Natural killer cell (primary cell): Measurements from ENCODE around the gene MAPK4. TPM values are rescaled to one million over a fixed set of nuclear protein-coding genes. Genes with fewer than 3 reads are reported as not detected.

Experiments used
- ATAC-seq, 3 donors: fragments of 150-1000 bp in 2 of 3; fragments of 200-7000 bp in 1 of 3; cut with Tn5 transposase; 1 replicate in 1 of 3; 2 replicates in 2 of 3; pipeline ENCODE4 v1.10.0; 2021; ENCODE audit warnings: mild to moderate bottlenecking in 2 of 3, moderate library complexity in 2 of 3
- DNase-seq, 2 donors: peaks; one replicate each; pipeline versions ENCODE4 v3.0.0 to v3.0.0-alpha.2; 2013 to 2021; ENCODE audit warnings: mixed read lengths in 1 of 2
- H3K27ac ChIP-seq: one replicate; pipeline ENCODE4 v1.5.1; 2013; ENCODE audit warnings: mild to moderate bottlenecking, low read length
- H3K27me3 ChIP-seq: one replicate; pipeline ENCODE4 v1.6.1; 2013; ENCODE audit warnings: low read length; ENCODE audit not compliant: control insufficient read depth, insufficient read depth
- H3K36me3 ChIP-seq: one replicate; pipeline ENCODE4 v1.6.1; 2013; ENCODE audit warnings: low read length; ENCODE audit not compliant: control insufficient read depth, insufficient read depth
- H3K4me1 ChIP-seq: one replicate; pipeline ENCODE4 v1.6.1; 2013; ENCODE audit warnings: low read length; ENCODE audit not compliant: control insufficient read depth, insufficient read depth
- H3K4me3 ChIP-seq: one replicate; pipeline ENCODE4 v1.5.1; 2013; ENCODE audit warnings: low read length
- H3K9me3 ChIP-seq: one replicate; pipeline ENCODE4 v1.6.1; 2013; ENCODE audit warnings: low read length; ENCODE audit not compliant: control insufficient read depth, insufficient read depth
- H3K27ac Mint-ChIP-seq, 2 donors: one replicate each; pipeline ENCODE4 v1.8.0; 2022; ENCODE audit warnings: mild to moderate bottlenecking in 2 of 2, mixed read lengths in 2 of 2, moderate library complexity in 1 of 2
- H3K27me3 Mint-ChIP-seq, 2 donors: one replicate each; pipeline ENCODE4 v1.8.0; 2022; ENCODE audit warnings: low read depth in 2 of 2, mixed read lengths in 2 of 2
- H3K36me3 Mint-ChIP-seq: one replicate; pipeline ENCODE4 v1.8.0; 2022; ENCODE audit warnings: mixed read lengths
- H3K4me1 Mint-ChIP-seq, 2 donors: one replicate each; pipeline ENCODE4 v1.8.0; 2022; ENCODE audit warnings: mixed read lengths in 2 of 2
- H3K4me3 Mint-ChIP-seq: one replicate; pipeline ENCODE4 v1.8.0; 2022; ENCODE audit warnings: mild to moderate bottlenecking, moderate library complexity, mixed read lengths
- H3K9me3 Mint-ChIP-seq, 2 donors: one replicate each; pipeline ENCODE4 v1.8.0; 2022; ENCODE audit warnings: mixed read lengths in 2 of 2
- WGBS: methylation state at CpG from one replicate; pipeline ENCODE4 v1.1.7; 2013; ENCODE audit warnings: missing lambda C conversion rate; ENCODE audit not compliant: insufficient coverage; 5-methylcytosine and 5-hydroxymethylcytosine counted together
- intact Hi-C: fragments of 100-400 bp; cut with micrococcal nuclease; formaldehyde crosslinking; loops from one replicate; pipeline ENCODE4 v1.14.2; 2022
- total RNA-seq, 4 donors: library from RNA; stranded (reverse); fragments of 120-200 nt in 1 of 4; gene quantifications; one replicate each; pipeline versions ENCODE4 v1.2.3 to v1.2.4, GENCODE V29; 2013 to 2022
- TF ChIP-seq, protein P1 (sequence below): fragments of 200-600 bp; IDR thresholded peaks from one replicate; pipeline ENCODE4 v1.8.0; 2022; ENCODE audit warnings: antibody characterized with exemption

MAPK4 gene
- total RNA-seq, 3 donors from 2014 or later (not counting 1 experiment from before 2014, with no cell fraction given) = not detected

GRCh38 chr18:50658601-50659000 is 98.7 kb downstream of the MAPK4 start:
- Mint-ChIP-seq H3K27me3 (peaks cover 0 to 2% of the 10 kb centered on the region in 2 donors), H3K36me3 (no peaks in the 10 kb centered on the region), H3K4me1 (no peaks in the 10 kb centered on the region), H3K27ac (no peak overlapping the region), H3K4me3 (no peak overlapping the region), H3K9me3 (no peaks in the 10 kb centered on the region)
- no peak overlapping the region for H3K27ac ChIP-seq
- ATAC-seq (no peak), DNase-seq (no peak)
- no peaks in the 10 kb centered on the region for H3K27me3 ChIP-seq
- no peaks in the 10 kb centered on the region for H3K4me1 ChIP-seq
- 86% methylated on average over 5 of the region's 5 CpGs for WGBS
- no peak overlapping the region for H3K4me3 ChIP-seq
- H3K36me3 ChIP-seq = no peaks in the 10 kb centered on the region
- H3K9me3 ChIP-seq = no peaks in the 10 kb centered on the region
- intact Hi-C loops = no loop called here
- TF ChIP-seq, protein P1, sequence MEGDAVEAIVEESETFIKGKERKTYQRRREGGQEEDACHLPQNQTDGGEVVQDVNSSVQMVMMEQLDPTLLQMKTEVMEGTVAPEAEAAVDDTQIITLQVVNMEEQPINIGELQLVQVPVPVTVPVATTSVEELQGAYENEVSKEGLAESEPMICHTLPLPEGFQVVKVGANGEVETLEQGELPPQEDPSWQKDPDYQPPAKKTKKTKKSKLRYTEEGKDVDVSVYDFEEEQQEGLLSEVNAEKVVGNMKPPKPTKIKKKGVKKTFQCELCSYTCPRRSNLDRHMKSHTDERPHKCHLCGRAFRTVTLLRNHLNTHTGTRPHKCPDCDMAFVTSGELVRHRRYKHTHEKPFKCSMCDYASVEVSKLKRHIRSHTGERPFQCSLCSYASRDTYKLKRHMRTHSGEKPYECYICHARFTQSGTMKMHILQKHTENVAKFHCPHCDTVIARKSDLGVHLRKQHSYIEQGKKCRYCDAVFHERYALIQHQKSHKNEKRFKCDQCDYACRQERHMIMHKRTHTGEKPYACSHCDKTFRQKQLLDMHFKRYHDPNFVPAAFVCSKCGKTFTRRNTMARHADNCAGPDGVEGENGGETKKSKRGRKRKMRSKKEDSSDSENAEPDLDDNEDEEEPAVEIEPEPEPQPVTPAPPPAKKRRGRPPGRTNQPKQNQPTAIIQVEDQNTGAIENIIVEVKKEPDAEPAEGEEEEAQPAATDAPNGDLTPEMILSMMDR = no peak

- no peaks in the 10 kb centered on the region for H3K4me1 ChIP-seq
- 71% methylated on average over 13 of the region's 13 CpGs for WGBS
- Mint-ChIP-seq H3K27me3 (peaks cover 0 to 2% of the 10 kb centered on the region in 2 donors), H3K4me1 (no peaks in the 10 kb centered on the region), H3K36me3 (no peaks in the 10 kb centered on the region), H3K9me3 (no peaks in the 10 kb centered on the region), H3K27ac (no peak overlapping the region), H3K4me3 (no peak overlapping the region)
- intact Hi-C loops = no loop called here
- TF ChIP-seq, protein P1 = no peak
- no peaks in the 10 kb centered on the region for H3K9me3 ChIP-seq
- no peak overlapping the region for H3K27ac ChIP-seq
- ATAC-seq (no peak), DNase-seq (no peak)
- H3K36me3 ChIP-seq = no peaks in the 10 kb centered on the region
- H3K4me3 ChIP-seq = no peak overlapping the region
- H3K27me3 ChIP-seq = no peaks in the 10 kb centered on the region
These were observed 99.5 kb downstream of the MAPK4 start for GRCh38 chr18:50659091-50660003.

DNA sequence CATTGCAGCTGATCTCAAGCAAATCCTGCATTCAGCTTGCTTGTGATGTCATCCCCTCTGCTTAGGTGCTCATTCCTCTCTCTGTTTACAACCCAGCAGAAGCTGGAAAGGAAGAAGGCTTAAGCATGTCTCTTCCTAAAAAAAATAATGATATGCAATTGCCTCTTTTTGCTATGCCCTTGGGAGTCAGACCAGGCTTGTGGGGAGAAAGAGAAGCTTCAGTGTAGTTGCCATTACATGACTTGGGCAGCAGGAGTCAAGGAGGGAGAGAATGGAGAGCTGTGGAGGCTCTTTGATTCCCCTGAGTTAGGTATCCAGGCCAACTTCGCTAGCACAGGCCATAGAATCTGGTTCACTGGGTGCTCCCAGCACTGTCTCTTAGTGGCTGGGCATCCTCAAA is 101.1 kb downstream of the MAPK4 start:
- H3K36me3 ChIP-seq = no peaks in the 10 kb centered on the region
- H3K9me3 Mint-ChIP-seq = no peaks in the 10 kb centered on the region
- peaks cover 0 to 2% of the 10 kb centered on the region in 2 donors for H3K27me3 Mint-ChIP-seq
- H3K27ac Mint-ChIP-seq = no peak overlapping the region
- DNase-seq (no peak), ATAC-seq (no peak)
- H3K27me3 ChIP-seq = no peaks in the 10 kb centered on the region
- 76% methylated on average over 1 of the region's 1 CpG for WGBS
- no peak overlapping the region for H3K4me3 ChIP-seq
- H3K4me1 Mint-ChIP-seq = no peaks in the 10 kb centered on the region
- H3K4me3 Mint-ChIP-seq = no peak overlapping the region
- H3K36me3 Mint-ChIP-seq = no peaks in the 10 kb centered on the region
- TF ChIP-seq, protein P1 = no peak
- no peak overlapping the region for H3K27ac ChIP-seq
- no peaks in the 10 kb centered on the region for H3K9me3 ChIP-seq
- intact Hi-C loops = no loop called here
- no peaks in the 10 kb centered on the region for H3K4me1 ChIP-seq
